DOHH2 (cell line): ENCODE data around the gene CEBPE.
"Not testable (repeated sequence)": the region's sequence is repeated elsewhere in the genome, so short reads cannot be mapped to it uniquely, and the experiment has no call there.

Source experiments
- EZH2phosphoT487 ChIP-seq: fragments of 200-600 bp; sonication (generic); IDR thresholded peaks from 2 replicates; pipeline ENCODE4 v1.6.1; 2017; ENCODE audit warnings: borderline replicate concordance, mild to moderate bottlenecking, antibody characterized with exemption, low read length, moderate library complexity, mixed read lengths
- TF ChIP-seq, protein P1 (sequence below): fragments of 200-600 bp; sonication (generic); IDR thresholded peaks from one replicate; pipeline ENCODE4 v1.5.1; 2014; ENCODE audit warnings: antibody characterized with exemption, mild to moderate bottlenecking, low read depth, low read length; ENCODE audit not compliant: poor library complexity, severe bottlenecking

DNA sequence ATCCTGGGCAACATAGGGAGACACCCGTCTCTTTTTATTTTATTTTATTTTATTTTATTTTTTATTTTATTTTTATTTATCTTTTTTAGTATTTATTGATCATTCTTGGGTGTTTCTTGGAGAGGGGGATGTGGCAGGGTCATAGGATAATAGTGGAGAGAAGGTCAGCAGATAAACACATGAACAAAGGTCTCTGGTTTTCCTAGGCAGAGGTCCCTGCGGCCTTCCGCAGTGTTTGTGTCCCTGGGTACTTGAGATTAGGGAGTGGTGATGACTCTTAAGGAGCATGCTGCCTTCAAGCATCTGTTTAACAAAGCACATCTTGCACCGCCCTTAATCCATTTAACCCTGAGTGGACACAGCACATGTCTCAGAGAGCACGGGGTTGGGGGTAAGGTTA, 11.4 kb downstream of the CEBPE start:
- TF ChIP-seq, protein P1, sequence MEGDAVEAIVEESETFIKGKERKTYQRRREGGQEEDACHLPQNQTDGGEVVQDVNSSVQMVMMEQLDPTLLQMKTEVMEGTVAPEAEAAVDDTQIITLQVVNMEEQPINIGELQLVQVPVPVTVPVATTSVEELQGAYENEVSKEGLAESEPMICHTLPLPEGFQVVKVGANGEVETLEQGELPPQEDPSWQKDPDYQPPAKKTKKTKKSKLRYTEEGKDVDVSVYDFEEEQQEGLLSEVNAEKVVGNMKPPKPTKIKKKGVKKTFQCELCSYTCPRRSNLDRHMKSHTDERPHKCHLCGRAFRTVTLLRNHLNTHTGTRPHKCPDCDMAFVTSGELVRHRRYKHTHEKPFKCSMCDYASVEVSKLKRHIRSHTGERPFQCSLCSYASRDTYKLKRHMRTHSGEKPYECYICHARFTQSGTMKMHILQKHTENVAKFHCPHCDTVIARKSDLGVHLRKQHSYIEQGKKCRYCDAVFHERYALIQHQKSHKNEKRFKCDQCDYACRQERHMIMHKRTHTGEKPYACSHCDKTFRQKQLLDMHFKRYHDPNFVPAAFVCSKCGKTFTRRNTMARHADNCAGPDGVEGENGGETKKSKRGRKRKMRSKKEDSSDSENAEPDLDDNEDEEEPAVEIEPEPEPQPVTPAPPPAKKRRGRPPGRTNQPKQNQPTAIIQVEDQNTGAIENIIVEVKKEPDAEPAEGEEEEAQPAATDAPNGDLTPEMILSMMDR = not testable (repeated sequence)
- TF ChIP-seq EZH2phosphoT487 = not testable (repeated sequence)
